K562 (cell line): ENCODE measurements around the gene KSR2. TPM values are rescaled to one million over a fixed set of nuclear protein-coding genes. Genes with fewer than 3 reads are reported as not detected.
A peak's percentile ranks its signal among the peaks of the same experiment; 100 is the strongest.

Experiments used
- ATAC-seq: fragments of 200-7000 bp; cut with Tn5 transposase; 3 replicates; pipeline ENCODE4 v1.9.1; 2020; ENCODE audit warnings: moderate library complexity
- BruUV-seq: library from RNA; stranded (reverse); fragments of 400-500 nt; replicated peaks from 2 replicates; lab custom pipeline; 2021; lab: Mats Ljungman, UMichigan
- CTCF ChIA-PET: fragments of 300-600 bp; formaldehyde crosslinking; extraction: SDS; loops from one replicate; lab custom pipeline; 2021; ENCODE audit warnings: low intra/inter-chr PET ratio; lab: Yijun Ruan, JAX
- POLR2A ChIA-PET: fragments of 300-600, 350-650 bp; sonication (Branson Sonifier 250); formaldehyde crosslinking; extraction: SDS; loops from one replicate; lab custom pipeline; 2021; ENCODE audit warnings: antibody characterized with exemption, inconsistent platforms; lab: Yijun Ruan, JAX
- DNase-seq, 4 experiments: peaks; one replicate each; pipeline versions ENCODE4 v3.0.0 to v3.0.0-alpha.2; 2011 to 2018; ENCODE audit warnings: low spot score in 3 of 4, mixed read lengths in 3 of 4; ENCODE audit errors: extremely low read depth in 1 of 4
- FAIRE-seq: peaks from 2 replicates; lab custom pipeline; 2011; peaks lifted over from hg19 to GRCh38; lab: Jason Lieb, UNC
- H2AFZ ChIP-seq: 2 replicates; pipeline ENCODE4 v1.6.0; 2011; ENCODE audit warnings: low read depth, low read length, control low read depth, inconsistent platforms
- H3K27ac ChIP-seq: fragments of 200-600 bp; 3 replicates; pipeline ENCODE4 v1.8.0; 2011; ENCODE audit warnings: low read depth, mild to moderate bottlenecking, control low read depth, inconsistent platforms, low read length, moderate library complexity, mixed read lengths; ENCODE audit errors: extremely low read depth
- H3K27me3 ChIP-seq, 2 experiments: fragments of 300-600 bp in 1 of 2; 2 replicates in 1 of 2; 3 replicates in 1 of 2; pipeline versions ENCODE4 v1.6.0 to v1.8.0; 2011; ENCODE audit warnings: inconsistent platforms in 2 of 2, low read length in 2 of 2, mild to moderate bottlenecking in 1 of 2, mixed read lengths in 1 of 2, moderate library complexity in 1 of 2; ENCODE audit not compliant: control insufficient read depth in 2 of 2, insufficient read depth in 2 of 2
- H3K36me3 ChIP-seq: fragments of 300-600 bp; 3 replicates; pipeline ENCODE4 v1.8.0; 2011; ENCODE audit warnings: mild to moderate bottlenecking, low read length, inconsistent platforms; ENCODE audit not compliant: control insufficient read depth, insufficient read depth
- H3K4me1 ChIP-seq, 2 experiments: fragments of 200-600 bp in 1 of 2; replicated peaks in 1 of 2; 2 replicates in 1 of 2; 3 replicates in 1 of 2; pipeline versions ENCODE4 v1.5.1 to v1.8.0; 2011; ENCODE audit warnings: inconsistent platforms in 2 of 2, low read length in 2 of 2, mild to moderate bottlenecking in 1 of 2, mixed read lengths in 1 of 2, moderate library complexity in 1 of 2; ENCODE audit not compliant: control insufficient read depth in 2 of 2, insufficient read depth in 2 of 2
- H3K4me2 ChIP-seq: 2 replicates; pipeline ENCODE4 v1.6.1; 2011; ENCODE audit warnings: low read length, control low read depth, inconsistent platforms, mixed read lengths; ENCODE audit not compliant: insufficient read depth
- H3K4me3 ChIP-seq: fragments of 200-600 bp; sonication (generic), shearing (Covaris generic); 2 replicates; pipeline ENCODE4 v1.5.1; 2016; ENCODE audit warnings: control low read depth, inconsistent platforms
- H3K79me2 ChIP-seq: fragments of 200-600 bp; 3 replicates; pipeline ENCODE4 v1.8.0; 2011; ENCODE audit warnings: low read length, inconsistent platforms; ENCODE audit not compliant: control insufficient read depth, insufficient read depth
- H3K9ac ChIP-seq, 2 experiments: 2 replicates each; pipeline versions ENCODE4 v1.6.0 to v1.6.1; 2011; ENCODE audit warnings: low read depth in 2 of 2, low read length in 2 of 2, control low read depth in 1 of 2, inconsistent platforms in 1 of 2, mild to moderate bottlenecking in 1 of 2, mixed read lengths in 1 of 2; ENCODE audit not compliant: insufficient read depth in 1 of 2
- H3K9me1 ChIP-seq: one replicate; pipeline ENCODE4 v1.6.0; 2011; ENCODE audit warnings: inconsistent platforms, mild to moderate bottlenecking, low read length, moderate library complexity; ENCODE audit not compliant: control insufficient read depth, insufficient read depth
- H3K9me3 ChIP-seq: replicated peaks from 2 replicates; pipeline ENCODE4 v1.5.1; 2011; ENCODE audit warnings: low read depth, low read length, inconsistent platforms; ENCODE audit not compliant: control insufficient read depth, insufficient read depth
- H4K20me1 ChIP-seq: replicated peaks from 2 replicates; pipeline ENCODE4 v1.6.1; 2011; ENCODE audit warnings: low read length, inconsistent platforms, mixed read lengths; ENCODE audit not compliant: control insufficient read depth, insufficient read depth
- ETS1 ChIP-seq: conservative IDR thresholded peaks from 2 replicates; pipeline ENCODE4 v1.6.1; 2011; ENCODE audit warnings: low read depth, mild to moderate bottlenecking, low read length; ENCODE audit not compliant: control insufficient read depth
- KLF13 ChIP-seq: fragments of 450-650 bp; IDR thresholded peaks from 2 replicates; pipeline ENCODE4 v1.6.1; 2016; ENCODE audit warnings: missing genetic modification characterization, low read depth, mild to moderate bottlenecking, missing compliant biosample characterization, moderate library complexity, borderline replicate concordance
- MAFK ChIP-seq: IDR thresholded peaks from 2 replicates; pipeline ENCODE4 v1.6.1; 2011; ENCODE audit warnings: low read length, improper control_type of control experiment
- NR2C1 ChIP-seq, 2 experiments: fragments of 450-650 bp; IDR thresholded peaks; 2 replicates each; pipeline ENCODE4 v1.6.1; 2017; ENCODE audit warnings: mild to moderate bottlenecking in 2 of 2, antibody characterized with exemption in 1 of 2, inconsistent platforms in 1 of 2, missing compliant biosample characterization in 1 of 2, missing genetic modification characterization in 1 of 2
- NR2C2 ChIP-seq, 2 experiments: fragments of 200-800 bp in 1 of 2; sonication (Bioruptor generic) in 1 of 2; sonication (generic) in 1 of 2; formaldehyde crosslinking in 1 of 2; IDR thresholded peaks; 2 replicates each; pipeline versions ENCODE4 v1.6.1 to v1.8.0; 2016 to 2022; ENCODE audit warnings: mild to moderate bottlenecking in 1 of 2, missing compliant biosample characterization in 1 of 2, missing genetic modification characterization in 1 of 2, missing genetic modification reagents in 1 of 2
- SLC30A9 ChIP-seq: fragments of 250-450 bp; sonication (Bioruptor Pico); IDR thresholded peaks from 2 replicates; pipeline ENCODE4 v1.8.0; 2022; ENCODE audit warnings: mild to moderate bottlenecking, moderate library complexity
- SP1 ChIP-seq: sonication (generic); formaldehyde crosslinking; IDR thresholded peaks from 2 replicates; pipeline ENCODE4 v1.8.1; 2022; ENCODE audit warnings: mild to moderate bottlenecking, missing genetic modification reagents
- SREBF1 ChIP-seq: fragments of 150-350 bp; IDR thresholded peaks from 2 replicates; pipeline ENCODE4 v1.6.1; 2014; ENCODE audit warnings: antibody characterized with exemption, low read depth, low read length, borderline replicate concordance
- TEAD1 ChIP-seq, 2 experiments: fragments of 450-650 bp in 1 of 2; sonication (generic) in 1 of 2; formaldehyde crosslinking; IDR thresholded peaks; 2 replicates each; pipeline versions ENCODE4 v1.4.0 to v1.8.0; 2020 to 2022; ENCODE audit warnings: mild to moderate bottlenecking in 2 of 2, missing genetic modification reagents in 1 of 2
- WHSC1 ChIP-seq: IDR thresholded peaks from one replicate; pipeline ENCODE4 v1.6.1; 2012; ENCODE audit warnings: low read length, control low read depth, inconsistent platforms
- ZKSCAN8 ChIP-seq: fragments of 200-800 bp; sonication (Bioruptor generic); IDR thresholded peaks from 2 replicates; pipeline ENCODE4 v1.6.1; 2016; ENCODE audit warnings: missing genetic modification characterization, missing compliant biosample characterization
- ZNF146 ChIP-seq: IDR thresholded peaks from one replicate; pipeline ENCODE4 v1.6.1; 2018; ENCODE audit warnings: missing compliant biosample characterization; ENCODE audit not compliant: unreplicated experiment
- ZNF282 ChIP-seq: sonication (generic); formaldehyde crosslinking; IDR thresholded peaks from 2 replicates; pipeline ENCODE4 v1.8.1; 2023; ENCODE audit warnings: missing genetic modification reagents
- ZNF507 ChIP-seq: conservative IDR thresholded peaks from 2 replicates; pipeline ENCODE4 v1.6.1; 2017; ENCODE audit warnings: missing genetic modification characterization, missing compliant biosample characterization
- WGBS: fragments of 100-300 bp; shearing (Covaris generic); methylation state at CpG from one replicate; pipeline ENCODE4 v1.1.6; 2016; ENCODE audit warnings: low coverage, mixed read lengths; ENCODE audit not compliant: insufficient coverage; ENCODE audit errors: missing lambda C conversion rate; 5-methylcytosine and 5-hydroxymethylcytosine counted together
- in situ Hi-C: fragments of 300-500 bp; cut with MboI; formaldehyde crosslinking; loops from 4 replicates; pipeline ENCODE4 v1.15.0; 2018; ENCODE audit warnings: inconsistent platforms, mixed read lengths
- intact Hi-C: fragments of 100-400 bp; cut with micrococcal nuclease; formaldehyde crosslinking; loops from 2 replicates; pipeline ENCODE4 v1.14.2; 2022
- polyA plus RNA-seq, 8 experiments: library from polyadenylated mRNA; depleted of rRNA in 4 of 8; stranded (reverse) in 5 of 8; unstranded in 3 of 8; fragments of >200 nt; fragmentation: Nextera tagmentation in 2 of 8; fragmentation: Illumina TruSeq in 1 of 8; extraction: Ambion mirVana in 2 of 8; extraction: Trizol in 1 of 8; gene quantifications; 2 replicates each; pipeline versions ENCODE4 v1.2.1 to v1.2.3, GENCODE V29; 2011 to 2014; ENCODE audit warnings: inconsistent platforms in 1 of 8, missing spikeins in 1 of 8
- total RNA-seq, 7 experiments: library from RNA; depleted of rRNA in 6 of 7; stranded (reverse); fragments of >200 nt in 6 of 7; fragmentation: Illumina TruSeq in 2 of 7; extraction: Trizol in 2 of 7; gene quantifications; 2 replicates each; pipeline versions ENCODE4 v1.2.1 to v1.2.3, GENCODE V29; 2011 to 2021; ENCODE audit warnings: low replicate concordance in 1 of 7

KSR2 gene
- total and polyA plus RNA-seq, 9 of the 15 experiments (the other 6 are each of a cell fraction or from before 2014, with no cell fraction given), result not detected

DNA sequence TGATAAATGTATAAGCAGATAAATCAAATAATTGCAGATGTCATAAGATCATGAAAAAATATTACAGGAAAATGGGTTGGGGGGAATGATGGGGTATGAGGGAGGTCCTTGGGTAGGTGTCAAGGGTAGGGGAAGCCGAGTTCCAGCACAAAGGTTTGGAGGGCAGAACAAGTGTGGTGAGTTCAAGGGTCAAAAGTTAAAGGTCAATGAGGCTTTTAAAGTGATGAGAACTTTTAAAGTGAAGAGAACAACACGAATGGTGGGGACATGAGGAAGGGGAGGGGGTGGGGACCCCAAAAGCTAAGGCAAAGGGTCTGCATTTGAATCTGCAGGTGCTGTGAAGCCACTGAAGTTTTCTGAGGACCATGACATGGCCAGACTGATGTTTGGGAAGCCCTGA, 406.8 kb downstream of the KSR2 start:
- ATAC-seq (no peak), FAIRE-seq (no peak), DNase-seq (no peak)
- ChIA-PET CTCF (no interaction called here), POLR2A (no interaction called here)
- TF ChIP-seq NR2C2 (CRISPR knock-in tag; IDR thresholded peaks at IDR 0.05) (no peak), NR2C2 (tag; IDR thresholded peaks at IDR 0.05) (peak; percentile 63), NR2C1 (IDR thresholded peaks at IDR 0.05) (peak; percentile 78), NR2C1 (tag; IDR thresholded peaks at IDR 0.05) (peak; percentile 54), KLF13 (tag) (no peak)
- H3K4me3 ChIP-seq, result no peak overlapping the region
- H3K27me3 ChIP-seq, result no peaks in the 10 kb centered on the region; a peak in 1 of 5 replicates
- no peaks in the 10 kb centered on the region for H3K79me2 ChIP-seq
- H3K4me2 ChIP-seq, result no peak overlapping the region
- H3K9me1 ChIP-seq, result no peaks in the 10 kb centered on the region
- no peaks in the 10 kb centered on the region for H3K4me1 ChIP-seq
- intact Hi-C loops, result no loop called here
- 0% methylated on average over 2 of the region's 2 CpGs for whole genome bisulfite sequencing
- H4K20me1 ChIP-seq, result no peaks in the 10 kb centered on the region
- no peaks in the 10 kb centered on the region for H3K9me3 ChIP-seq
- BruUV-seq, result no TSS peak
- in situ Hi-C loops, result no loop called here
- no peaks in the 10 kb centered on the region for H3K36me3 ChIP-seq
- H3K9ac ChIP-seq, result no peak overlapping the region
- H2AFZ ChIP-seq, result no peak overlapping the region
- H3K27ac ChIP-seq, result no peak overlapping the region

GRCh38 chr12:117559978-117560377, 408.8 kb downstream of the KSR2 start:
- H3K4me3 ChIP-seq, result no peak overlapping the region
- H4K20me1 ChIP-seq, result no peaks in the 10 kb centered on the region
- ATAC-seq (no peak), DNase-seq (no peak), FAIRE-seq (no peak)
- H3K4me1 ChIP-seq, result no peaks in the 10 kb centered on the region
- H3K9ac ChIP-seq, result no peak overlapping the region
- no peaks in the 10 kb centered on the region for H3K9me1 ChIP-seq
- no peaks in the 10 kb centered on the region for H3K9me3 ChIP-seq
- POLR2A ChIA-PET, result interaction anchor here (0.7 kb wide), 1 partner anchor 290 kb away, joined by 3 read pairs; no protein-coding TSS in a partner anchor
- in situ Hi-C loops (no loop called here), intact Hi-C loops (no loop called here)
- H2AFZ ChIP-seq, result no peak overlapping the region
- H3K27me3 ChIP-seq, result no peaks in the 10 kb centered on the region; a peak in 1 of 5 replicates
- no peaks in the 10 kb centered on the region for H3K79me2 ChIP-seq
- no TSS peak for BruUV-seq
- no peak overlapping the region for H3K27ac ChIP-seq
- no peak overlapping the region for H3K4me2 ChIP-seq
- no peaks in the 10 kb centered on the region for H3K36me3 ChIP-seq
- CTCF ChIA-PET, result no interaction called here
- TF ChIP-seq SLC30A9 (CRISPR knock-in tag), result no peak
- no peak for TF ChIP-seq TEAD1 (CRISPR knock-in tag; IDR thresholded peaks at IDR 0.05)
- no peak for TF ChIP-seq ZNF146
- no peak for TF ChIP-seq WHSC1
- no peak for TF ChIP-seq ZNF282 (CRISPR knock-in tag)
- no peak for TF ChIP-seq SP1 (CRISPR knock-in tag)
- TF ChIP-seq ZKSCAN8 (CRISPR knock-in tag), result no peak
- no peak for TF ChIP-seq SREBF1
- TF ChIP-seq MAFK, result no peak
- TF ChIP-seq ETS1, result no peak
- TF ChIP-seq ZNF507, result no peak
